HG02763 (cell line): Measurements from ENCODE around the gene CDC26.
"Not testable (repeated sequence)": the region's sequence is repeated elsewhere in the genome, so short reads cannot be mapped to it uniquely, and the experiment has no call there.

ENCODE experiments used
- ATAC-seq: cut with Tn5 transposase; IDR thresholded peaks from one replicate; pipeline ENCODE4 v1.9.1; 2021; ENCODE audit warnings: mild to moderate bottlenecking, moderate library complexity; ENCODE audit not compliant: unreplicated experiment

The CDC26 gene

DNA sequence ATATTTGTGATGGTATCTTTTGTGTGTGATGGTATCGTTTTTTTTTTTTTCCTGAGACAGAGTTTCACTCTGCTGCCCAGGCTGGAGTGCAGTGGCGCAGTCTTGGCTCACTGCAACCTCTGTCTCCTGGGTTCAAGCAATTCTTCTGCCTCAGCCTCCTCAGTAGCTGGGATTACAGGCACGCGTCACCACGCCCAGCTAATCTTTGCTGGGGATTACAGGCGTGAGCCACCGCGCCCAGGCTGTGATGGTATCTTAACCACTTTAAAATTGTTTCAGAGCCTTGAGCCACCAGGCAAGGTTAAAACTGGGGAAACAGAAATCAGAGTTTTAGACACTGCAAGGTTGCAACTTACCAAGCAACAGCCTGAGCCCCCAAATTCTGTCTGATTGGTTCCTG is 20.9 kb upstream of the CDC26 start:
- ATAC-seq, result not testable (repeated sequence)

DNA sequence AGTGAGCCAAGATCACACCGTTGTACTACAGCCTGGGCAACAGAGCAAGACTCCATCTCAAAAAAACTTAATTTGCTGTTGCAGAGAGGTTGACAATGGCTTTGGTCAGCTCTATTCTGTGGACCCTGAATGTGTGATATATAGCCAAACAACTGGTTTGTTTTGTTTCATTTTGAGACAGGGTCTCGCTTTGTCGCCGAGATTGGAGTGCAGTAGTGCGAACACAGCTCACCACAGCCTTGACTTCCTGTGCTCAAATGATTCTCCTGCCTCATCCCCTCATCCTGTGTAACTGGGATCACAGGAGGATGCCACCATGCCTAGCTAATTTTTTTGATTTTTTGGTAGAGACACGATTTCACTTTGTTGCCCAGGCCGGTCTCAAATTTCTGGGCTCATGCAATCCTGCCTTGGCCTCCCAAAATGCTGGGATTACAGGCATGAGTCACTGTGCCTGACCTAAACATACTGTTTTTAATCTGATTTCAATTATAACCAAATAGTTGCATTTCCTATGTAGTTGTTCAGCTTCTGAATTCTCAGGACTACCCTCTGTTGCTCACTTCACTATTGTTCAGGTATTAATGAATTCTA is 18.0 kb upstream of the CDC26 start:
- ATAC-seq, result no peak

GRCh38 chr9:113290052-113290607 is 14.8 kb upstream of the CDC26 start:
- no peak for ATAC-seq

GRCh38 chr9:113289091-113289490 is 13.7 kb upstream of the CDC26 start:
- ATAC-seq, result no peak

DNA sequence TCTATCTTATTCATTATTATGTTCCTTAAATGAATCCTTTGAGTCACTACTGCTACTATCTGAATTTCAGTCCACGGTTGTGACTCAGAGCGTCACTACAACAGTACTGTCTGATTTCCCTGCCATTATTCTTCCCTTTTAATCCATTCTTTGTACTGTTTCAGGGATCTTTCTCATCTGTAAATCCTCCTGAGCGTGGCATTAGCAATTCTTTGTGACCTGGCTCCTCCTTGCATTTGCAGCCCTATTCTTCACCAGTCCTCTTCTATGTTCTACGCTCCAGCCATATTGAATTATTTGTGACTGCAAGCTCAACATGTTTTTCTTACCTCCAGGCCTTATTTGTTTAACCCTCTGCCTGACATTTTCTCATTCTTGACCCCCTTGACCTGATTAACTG is 6.0 kb upstream of the CDC26 start:
- ATAC-seq, result no peak

DNA sequence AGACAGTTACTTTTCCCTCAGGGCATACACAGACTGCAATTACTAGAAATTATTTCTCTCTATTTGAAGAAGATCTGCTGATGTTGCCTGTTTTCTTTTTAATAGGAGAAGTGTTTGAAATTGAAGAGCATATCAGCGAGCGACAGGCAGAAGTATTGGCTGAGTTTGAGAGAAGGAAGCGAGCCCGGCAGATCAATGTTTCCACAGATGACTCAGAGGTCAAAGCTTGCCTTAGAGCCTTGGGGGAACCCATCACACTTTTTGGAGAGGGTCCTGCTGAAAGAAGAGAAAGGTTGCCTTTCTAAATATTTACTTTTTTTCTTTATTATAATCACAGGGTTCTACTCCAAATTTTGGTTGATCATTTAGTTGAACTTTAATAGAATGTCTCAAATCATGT is 3.5 kb upstream of the CDC26 start:
- no peak for ATAC-seq

DNA sequence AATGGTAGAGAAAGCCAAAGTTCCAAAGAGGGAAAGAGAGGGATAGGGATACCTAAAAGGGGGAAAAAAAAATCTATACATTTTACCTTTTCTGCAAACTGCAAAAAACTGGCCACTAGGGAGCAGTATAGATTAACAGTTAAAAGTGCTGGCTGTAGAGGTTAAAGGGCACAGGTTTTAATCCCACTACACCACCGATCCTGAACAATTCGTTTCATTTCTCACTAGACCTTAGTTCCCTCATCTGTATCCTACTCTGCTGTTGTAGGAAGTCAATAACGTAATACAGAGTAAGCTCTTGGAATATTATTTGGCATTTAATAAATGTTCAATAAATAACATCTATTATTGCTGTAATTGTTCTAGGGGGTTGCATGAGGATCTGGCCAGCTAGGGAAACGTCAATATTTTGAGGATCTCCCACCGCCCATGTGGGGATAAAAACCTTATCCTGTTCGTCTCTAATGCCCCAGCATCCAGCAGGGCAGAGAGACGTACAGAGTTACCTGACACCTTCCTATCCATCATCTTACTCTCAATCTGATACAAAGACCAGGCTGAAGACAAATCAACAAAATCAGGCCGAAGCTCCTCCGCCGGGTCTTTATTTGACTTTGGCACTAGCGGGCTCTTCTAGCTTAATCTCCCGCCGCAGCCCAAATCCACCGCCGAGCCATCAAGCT is 757 bp downstream of the CDC26 start:
- ATAC-seq, result peak; percentile 2

- no peak for ATAC-seq
These were observed 5.5 kb downstream of the CDC26 start for GRCh38 chr9:113269871-113270270.

DNA sequence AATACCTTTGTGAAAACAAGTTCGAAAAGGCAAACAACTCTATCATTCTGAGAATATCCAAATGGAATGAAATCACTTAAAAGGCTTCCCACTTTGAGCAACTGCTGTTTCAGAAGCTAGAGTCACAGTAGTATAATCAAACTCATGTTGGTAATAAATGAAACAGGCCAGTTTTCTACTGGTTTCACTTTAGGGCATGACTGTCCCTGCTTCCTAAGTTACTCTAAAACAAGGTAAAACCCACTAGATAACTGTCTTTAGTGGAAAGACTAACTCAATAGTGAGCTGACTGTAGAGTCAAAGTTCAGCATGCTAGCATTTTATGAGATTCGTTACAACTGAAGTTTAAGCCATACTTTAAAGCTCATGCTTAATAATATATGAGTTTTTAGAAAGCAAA is 6.0 kb downstream of the CDC26 start:
- ATAC-seq, result no peak

- no peak for ATAC-seq
These were observed 7.3 kb downstream of the CDC26 start for GRCh38 chr9:113267911-113268566.

DNA sequence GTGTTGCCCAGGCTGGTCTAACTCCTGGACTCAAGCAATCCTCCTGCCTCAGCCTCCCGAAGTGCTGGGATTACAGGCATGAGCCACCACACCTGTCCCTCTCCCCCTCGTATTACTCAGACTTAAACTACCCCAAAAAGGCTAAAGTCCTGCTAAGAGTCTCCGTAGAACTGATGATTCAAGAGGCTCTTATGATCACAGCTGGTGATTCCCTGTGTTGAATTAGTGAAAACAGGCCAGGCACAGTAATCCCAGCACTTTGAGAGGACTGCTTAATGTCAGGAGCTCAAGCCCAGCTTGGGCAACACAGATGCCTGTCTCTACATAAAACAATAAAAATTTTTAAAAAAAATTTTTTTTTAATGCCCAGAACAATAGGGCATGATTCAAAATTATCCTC is 9.2 kb downstream of the CDC26 start:
- no peak for ATAC-seq

DNA sequence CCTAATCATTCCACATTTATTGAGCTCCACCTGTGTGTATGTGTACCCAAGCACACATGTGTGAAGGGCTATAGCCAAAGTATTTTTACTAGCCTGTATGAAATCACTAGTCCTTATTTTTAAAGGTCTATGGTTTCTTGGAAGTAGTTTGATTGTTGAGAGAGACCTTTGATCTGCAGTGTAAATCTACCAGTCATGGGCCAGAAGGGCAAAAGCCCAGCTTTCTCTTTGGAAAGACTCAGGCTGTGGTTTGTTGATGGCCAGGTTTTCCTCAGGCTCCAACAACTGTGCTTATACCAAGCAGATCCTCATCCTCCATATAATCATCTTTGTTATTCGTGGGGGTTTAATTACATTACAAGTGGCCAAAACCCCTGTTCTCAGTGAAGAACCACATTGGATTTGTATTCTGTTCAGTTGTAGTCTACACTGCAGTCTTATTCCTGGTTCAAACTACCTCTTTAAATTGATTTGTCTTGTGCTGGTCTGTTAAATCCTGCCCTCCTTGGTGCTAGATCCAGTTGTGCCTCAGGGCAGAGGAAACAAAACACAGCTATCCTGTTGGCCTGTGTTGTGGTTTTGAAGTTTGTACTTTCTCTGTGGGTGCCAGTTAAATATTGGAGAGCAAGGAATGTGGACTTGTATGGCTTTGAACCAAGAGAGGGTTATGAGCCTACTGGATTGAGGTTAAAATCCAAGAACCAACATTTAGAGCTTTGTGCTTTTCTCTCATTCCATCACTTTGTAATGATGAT is 13.3 kb downstream of the CDC26 start:
- ATAC-seq, result no peak

DNA sequence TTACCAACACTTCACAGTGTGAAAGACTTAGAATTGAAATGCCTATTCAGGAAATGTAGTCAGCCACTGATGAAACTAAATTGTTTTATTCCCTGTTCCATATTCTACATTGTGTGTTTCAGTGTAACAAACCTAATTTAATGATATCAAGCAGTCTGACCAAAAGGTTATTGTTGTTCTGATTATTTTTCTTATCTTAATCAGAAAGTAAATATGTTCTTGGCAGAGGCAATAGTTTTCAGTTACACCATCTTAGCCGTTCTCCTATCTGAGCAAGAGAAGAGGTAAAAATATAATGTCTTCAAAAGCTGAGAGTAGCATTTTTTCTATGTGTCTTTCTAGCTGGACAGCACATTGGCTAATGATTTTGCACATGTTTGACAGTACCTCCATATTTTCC is 17.1 kb downstream of the CDC26 start:
- ATAC-seq, result no peak

- ATAC-seq, result no peak
These were observed 17.5 kb downstream of the CDC26 start for GRCh38 chr9:113257863-113258262.

- ATAC-seq, result no peak
These were observed 19.9 kb downstream of the CDC26 start for GRCh38 chr9:113255438-113255837.

GRCh38 chr9:113254991-113255390 is 20.4 kb downstream of the CDC26 start:
- ATAC-seq, result no peak

DNA sequence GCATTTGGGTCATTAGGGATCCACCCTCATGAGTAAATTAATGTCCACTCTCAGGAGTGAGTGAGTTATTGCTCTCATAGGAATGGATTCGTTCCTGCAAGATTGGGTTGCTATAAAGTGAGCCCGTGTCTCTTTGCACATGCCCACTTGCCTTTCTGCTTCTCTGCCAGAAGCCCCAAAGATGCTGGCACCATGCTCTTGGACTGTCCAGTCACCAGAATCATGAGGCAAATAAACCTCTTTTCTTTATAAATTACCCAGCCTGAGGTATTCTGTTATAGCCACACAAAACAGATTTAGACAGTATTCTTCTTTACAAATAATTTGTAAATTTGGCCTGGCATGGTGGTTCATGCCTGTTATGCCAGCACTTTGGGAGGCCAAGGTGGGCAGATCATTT is 24.6 kb downstream of the CDC26 start:
- ATAC-seq, result no peak

DNA sequence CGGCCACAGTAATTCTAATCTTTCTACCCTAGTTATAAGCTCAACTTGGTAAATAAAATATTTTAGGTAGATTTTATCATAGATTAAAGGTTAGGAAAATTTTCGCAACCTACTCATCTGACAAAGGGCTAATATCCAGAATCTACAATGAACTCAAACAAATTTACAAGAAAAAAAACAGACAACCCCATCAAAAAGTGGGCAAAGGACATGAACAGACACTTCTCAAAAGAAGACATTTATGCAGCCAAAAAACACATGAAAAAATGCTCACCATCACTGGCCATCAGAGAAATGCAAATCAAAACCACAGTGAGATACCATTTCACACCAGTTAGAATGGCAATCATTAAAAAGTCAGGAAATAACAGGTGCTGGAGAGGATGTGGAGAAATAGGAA is 25.7 kb downstream of the CDC26 start:
- ATAC-seq, result not testable (repeated sequence)

- ATAC-seq, result no peak
These were observed 27.7 kb downstream of the CDC26 start for GRCh38 chr9:113247640-113248039.

DNA sequence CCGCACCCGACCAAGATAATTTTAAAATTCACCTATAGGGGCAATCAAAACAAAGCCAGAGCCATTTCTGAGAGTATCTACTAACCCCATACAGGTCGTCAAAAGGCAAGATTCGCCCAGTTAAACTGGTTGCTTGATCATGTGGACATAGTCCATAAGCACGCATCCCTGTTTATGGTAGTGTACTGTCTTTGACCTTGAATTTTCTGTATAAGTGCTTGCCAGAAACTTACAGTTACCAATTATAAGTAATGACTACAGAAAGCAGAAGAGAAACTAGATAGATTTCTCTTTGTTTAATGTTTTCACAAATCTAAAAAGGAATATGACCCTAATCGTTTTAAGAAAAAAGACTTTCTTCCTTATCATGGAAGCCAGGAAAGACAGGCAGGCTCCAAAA is 28.4 kb downstream of the CDC26 start:
- no peak for ATAC-seq

DNA sequence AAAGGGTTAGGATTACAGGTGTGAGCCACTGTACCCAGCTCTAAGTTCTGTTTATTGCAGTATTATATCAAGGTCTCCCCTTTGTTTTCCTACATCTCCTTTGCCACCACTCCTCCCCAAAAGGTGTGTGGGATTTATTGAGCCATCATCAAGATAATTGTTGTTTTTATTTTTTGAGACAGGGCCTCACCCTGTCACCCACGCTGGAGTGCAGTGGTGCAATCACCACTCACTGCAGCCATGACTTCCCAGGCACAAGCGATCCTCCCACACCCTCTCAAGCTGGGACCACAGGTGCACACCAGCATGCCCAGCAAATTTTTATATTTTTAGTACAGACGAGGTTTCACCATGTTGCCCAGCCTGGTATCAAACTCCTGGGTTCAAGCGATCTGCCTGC is 29.5 kb downstream of the CDC26 start:
- no peak for ATAC-seq
